K562 (cell line): ENCODE results near the gene NIPA2. TPM values are rescaled to one million over a fixed set of nuclear protein-coding genes. Genes with fewer than 3 reads are reported as not detected.

Experiments used
- ATAC-seq: fragments of 200-7000 bp; cut with Tn5 transposase; 3 replicates; pipeline ENCODE4 v1.9.1; 2020; ENCODE audit warnings: moderate library complexity
- BruUV-seq: library from RNA; stranded (reverse); fragments of 400-500 nt; replicated peaks from 2 replicates; lab custom pipeline; 2021; lab: Mats Ljungman, UMichigan
- CTCF ChIA-PET: fragments of 300-600 bp; formaldehyde crosslinking; extraction: SDS; loops from one replicate; lab custom pipeline; 2021; ENCODE audit warnings: low intra/inter-chr PET ratio; lab: Yijun Ruan, JAX
- POLR2A ChIA-PET: fragments of 300-600, 350-650 bp; sonication (Branson Sonifier 250); formaldehyde crosslinking; extraction: SDS; loops from one replicate; lab custom pipeline; 2021; ENCODE audit warnings: antibody characterized with exemption, inconsistent platforms; lab: Yijun Ruan, JAX
- DNase-seq, 4 experiments: peaks; one replicate each; pipeline versions ENCODE4 v3.0.0 to v3.0.0-alpha.2; 2011 to 2018; ENCODE audit warnings: low spot score in 3 of 4, mixed read lengths in 3 of 4; ENCODE audit errors: extremely low read depth in 1 of 4
- FAIRE-seq: peaks from 2 replicates; lab custom pipeline; 2011; peaks lifted over from hg19 to GRCh38; lab: Jason Lieb, UNC
- H2AFZ ChIP-seq: 2 replicates; pipeline ENCODE4 v1.6.0; 2011; ENCODE audit warnings: low read depth, low read length, control low read depth, inconsistent platforms
- H3K27ac ChIP-seq: fragments of 200-600 bp; 3 replicates; pipeline ENCODE4 v1.8.0; 2011; ENCODE audit warnings: low read depth, mild to moderate bottlenecking, control low read depth, inconsistent platforms, low read length, moderate library complexity, mixed read lengths; ENCODE audit errors: extremely low read depth
- H3K27me3 ChIP-seq, 2 experiments: fragments of 300-600 bp in 1 of 2; 2 replicates in 1 of 2; 3 replicates in 1 of 2; pipeline versions ENCODE4 v1.6.0 to v1.8.0; 2011; ENCODE audit warnings: inconsistent platforms in 2 of 2, low read length in 2 of 2, mild to moderate bottlenecking in 1 of 2, mixed read lengths in 1 of 2, moderate library complexity in 1 of 2; ENCODE audit not compliant: control insufficient read depth in 2 of 2, insufficient read depth in 2 of 2
- H3K36me3 ChIP-seq: fragments of 300-600 bp; 3 replicates; pipeline ENCODE4 v1.8.0; 2011; ENCODE audit warnings: mild to moderate bottlenecking, low read length, inconsistent platforms; ENCODE audit not compliant: control insufficient read depth, insufficient read depth
- H3K4me1 ChIP-seq, 2 experiments: fragments of 200-600 bp in 1 of 2; replicated peaks in 1 of 2; 2 replicates in 1 of 2; 3 replicates in 1 of 2; pipeline versions ENCODE4 v1.5.1 to v1.8.0; 2011; ENCODE audit warnings: inconsistent platforms in 2 of 2, low read length in 2 of 2, mild to moderate bottlenecking in 1 of 2, mixed read lengths in 1 of 2, moderate library complexity in 1 of 2; ENCODE audit not compliant: control insufficient read depth in 2 of 2, insufficient read depth in 2 of 2
- H3K4me2 ChIP-seq: 2 replicates; pipeline ENCODE4 v1.6.1; 2011; ENCODE audit warnings: low read length, control low read depth, inconsistent platforms, mixed read lengths; ENCODE audit not compliant: insufficient read depth
- H3K4me3 ChIP-seq: fragments of 200-600 bp; sonication (generic), shearing (Covaris generic); 2 replicates; pipeline ENCODE4 v1.5.1; 2016; ENCODE audit warnings: control low read depth, inconsistent platforms
- H3K79me2 ChIP-seq: fragments of 200-600 bp; 3 replicates; pipeline ENCODE4 v1.8.0; 2011; ENCODE audit warnings: low read length, inconsistent platforms; ENCODE audit not compliant: control insufficient read depth, insufficient read depth
- H3K9ac ChIP-seq, 2 experiments: 2 replicates each; pipeline versions ENCODE4 v1.6.0 to v1.6.1; 2011; ENCODE audit warnings: low read depth in 2 of 2, low read length in 2 of 2, control low read depth in 1 of 2, inconsistent platforms in 1 of 2, mild to moderate bottlenecking in 1 of 2, mixed read lengths in 1 of 2; ENCODE audit not compliant: insufficient read depth in 1 of 2
- H3K9me1 ChIP-seq: one replicate; pipeline ENCODE4 v1.6.0; 2011; ENCODE audit warnings: inconsistent platforms, mild to moderate bottlenecking, low read length, moderate library complexity; ENCODE audit not compliant: control insufficient read depth, insufficient read depth
- H3K9me3 ChIP-seq: replicated peaks from 2 replicates; pipeline ENCODE4 v1.5.1; 2011; ENCODE audit warnings: low read depth, low read length, inconsistent platforms; ENCODE audit not compliant: control insufficient read depth, insufficient read depth
- H4K20me1 ChIP-seq: replicated peaks from 2 replicates; pipeline ENCODE4 v1.6.1; 2011; ENCODE audit warnings: low read length, inconsistent platforms, mixed read lengths; ENCODE audit not compliant: control insufficient read depth, insufficient read depth
- ESRRA ChIP-seq: fragments of 450-650 bp; IDR thresholded peaks from 2 replicates; pipeline ENCODE4 v1.6.1; 2014; ENCODE audit warnings: low read depth, mild to moderate bottlenecking, moderate library complexity, borderline replicate concordance
- HES1 ChIP-seq: fragments of 450-650 bp; IDR thresholded peaks from 2 replicates; pipeline ENCODE4 v1.6.1; 2016; ENCODE audit warnings: low read depth, mild to moderate bottlenecking, moderate library complexity
- HOMEZ ChIP-seq: fragments of 250-450 bp; sonication (Bioruptor Pico); IDR thresholded peaks from 2 replicates; pipeline ENCODE4 v1.4.0; 2020; ENCODE audit warnings: mild to moderate bottlenecking, moderate library complexity
- MIER1 ChIP-seq: fragments of 450-650 bp; IDR thresholded peaks from 2 replicates; pipeline ENCODE4 v1.6.1; 2016; ENCODE audit warnings: antibody characterized with exemption, mild to moderate bottlenecking, low read depth
- SMARCE1 ChIP-seq: fragments of 450-650 bp; IDR thresholded peaks from 2 replicates; pipeline ENCODE4 v1.7.1; 2016; ENCODE audit warnings: mild to moderate bottlenecking
- SUPT5H ChIP-seq: fragments of 450-650 bp; IDR thresholded peaks from 2 replicates; pipeline ENCODE4 v1.6.1; 2016
- VEZF1 ChIP-seq: fragments of 200-800 bp; sonication (Bioruptor generic); IDR thresholded peaks from 2 replicates; pipeline ENCODE4 v1.6.1; 2017; ENCODE audit warnings: missing genetic modification characterization, missing compliant biosample characterization
- ZNF274 ChIP-seq: IDR thresholded peaks from 2 replicates; pipeline ENCODE4 v1.6.1; 2011; ENCODE audit warnings: low read depth, mild to moderate bottlenecking, low read length, moderate library complexity, borderline replicate concordance
- WGBS: fragments of 100-300 bp; shearing (Covaris generic); methylation state at CpG from one replicate; pipeline ENCODE4 v1.1.6; 2016; ENCODE audit warnings: low coverage, mixed read lengths; ENCODE audit not compliant: insufficient coverage; ENCODE audit errors: missing lambda C conversion rate; 5-methylcytosine and 5-hydroxymethylcytosine counted together
- in situ Hi-C: fragments of 300-500 bp; cut with MboI; formaldehyde crosslinking; loops from 4 replicates; pipeline ENCODE4 v1.15.0; 2018; ENCODE audit warnings: inconsistent platforms, mixed read lengths
- intact Hi-C: fragments of 100-400 bp; cut with micrococcal nuclease; formaldehyde crosslinking; loops from 2 replicates; pipeline ENCODE4 v1.14.2; 2022
- polyA plus RNA-seq, 8 experiments: library from polyadenylated mRNA; depleted of rRNA in 4 of 8; stranded (reverse) in 5 of 8; unstranded in 3 of 8; fragments of >200 nt; fragmentation: Nextera tagmentation in 2 of 8; fragmentation: Illumina TruSeq in 1 of 8; extraction: Ambion mirVana in 2 of 8; extraction: Trizol in 1 of 8; gene quantifications; 2 replicates each; pipeline versions ENCODE4 v1.2.1 to v1.2.3, GENCODE V29; 2011 to 2014; ENCODE audit warnings: inconsistent platforms in 1 of 8, missing spikeins in 1 of 8
- total RNA-seq, 7 experiments: library from RNA; depleted of rRNA in 6 of 7; stranded (reverse); fragments of >200 nt in 6 of 7; fragmentation: Illumina TruSeq in 2 of 7; extraction: Trizol in 2 of 7; gene quantifications; 2 replicates each; pipeline versions ENCODE4 v1.2.1 to v1.2.3, GENCODE V29; 2011 to 2021; ENCODE audit warnings: low replicate concordance in 1 of 7

The NIPA2 gene
- total and polyA plus RNA-seq, 9 of the 15 experiments (the other 6 are each of a cell fraction or from before 2014, with no cell fraction given): 18.7 to 107 (median 87.3) TPM

GRCh38 chr15:22866079-22866478 lies 27.6 kb downstream of the NIPA2 start (continued):
- TF ChIP-seq HOMEZ (CRISPR knock-in tag) (no peak), SMARCE1 (peak; percentile 40; the same call in 1 of the 2 replicates), HES1 (peak; percentile 56; the same call in 1 of the 2 replicates), ZNF274 (no peak), ESRRA (peak; percentile 68; the same call in 1 of the 2 replicates), MIER1 (no peak)

- no peak for FAIRE-seq
- peak; percentile 19; the same call in 1 of the 2 replicates for TF ChIP-seq SUPT5H
- TF ChIP-seq VEZF1: no peak
- TF ChIP-seq, all 486 proteins: peak for 1
- WGBS: 100% methylated on average over 4 of the region's 6 CpGs
- intact Hi-C loops (no loop called here), in situ Hi-C loops (no loop called here)
- DNase-seq: no peak
- Histone ChIP-seq H3K9me3 (no peaks in the 10 kb centered on the region), H2AFZ (no peak overlapping the region), H3K4me2 (no peak overlapping the region), H4K20me1 (no peaks in the 10 kb centered on the region), H3K27ac (no peak overlapping the region), H3K9ac (no peak overlapping the region), H3K4me1 (no peaks in the 10 kb centered on the region), H3K36me3 (peaks cover 78% of the 10 kb centered on the region), H3K27me3 (no peaks in the 10 kb centered on the region), H3K9me1 (no peaks in the 10 kb centered on the region), H3K4me3 (no peak overlapping the region), H3K79me2 (peaks cover 8% of the 10 kb centered on the region; the same call in 1 of the 3 replicates)
- ATAC-seq: no peak
- ChIA-PET CTCF (no interaction called here), POLR2A (interaction anchor here (1.0 kb wide), 1 partner anchor 94 kb away, joined by 3 read pairs; no protein-coding TSS in a partner anchor)
- BruUV-seq: no TSS peak
Observed at GRCh38 chr15:22867886-22868285, 29.4 kb downstream of the NIPA2 start.
